WTC11 (cell line): ENCODE results near the gene NEUROG1. TPM values are rescaled to one million over a fixed set of nuclear protein-coding genes. Genes with fewer than 3 reads are reported as not detected.

Source experiments
- ATAC-seq: fragments of 200-7000 bp; cut with Tn5 transposase; 2 replicates; pipeline ENCODE4 v1.10.0; 2021; ENCODE audit warnings: mild to moderate bottlenecking, moderate library complexity
- CTCF ChIA-PET: fragments of 300-600 bp; sonication (Branson Sonifier 250); formaldehyde crosslinking; loops from one replicate; lab custom pipeline; 2021; ENCODE audit warnings: antibody characterized with exemption; lab: Charles Lee
- POLR2A ChIA-PET: fragments of 350-600 bp; sonication (Branson Sonifier 250); formaldehyde crosslinking; loops from one replicate; lab custom pipeline; 2021; ENCODE audit warnings: antibody characterized with exemption; lab: Charles Lee
- DNase-seq: peaks from one replicate; pipeline ENCODE4 v3.0.0; 2021; ENCODE audit warnings: low spot score
- H3K27ac Mint-ChIP-seq: 2 replicates; pipeline ENCODE4 v1.8.0; 2021; ENCODE audit warnings: mixed read lengths
- H3K27me3 Mint-ChIP-seq: 2 replicates; pipeline ENCODE4 v1.8.0; 2021; ENCODE audit warnings: low read depth, mild to moderate bottlenecking, moderate library complexity, mixed read lengths
- H3K36me3 Mint-ChIP-seq: 2 replicates; pipeline ENCODE4 v1.8.0; 2021; ENCODE audit warnings: mixed read lengths
- H3K4me1 Mint-ChIP-seq: 2 replicates; pipeline ENCODE4 v1.8.0; 2022; ENCODE audit warnings: mixed read lengths
- H3K4me3 Mint-ChIP-seq: 2 replicates; pipeline ENCODE4 v1.8.0; 2021; ENCODE audit warnings: mild to moderate bottlenecking, moderate library complexity, mixed read lengths
- H3K9me3 Mint-ChIP-seq: 2 replicates; pipeline ENCODE4 v1.8.0; 2021; ENCODE audit warnings: mixed read lengths
- ETV6 ChIP-seq: sonication (generic); formaldehyde crosslinking; IDR thresholded peaks from 2 replicates; pipeline ENCODE4 v1.8.1; 2022; ENCODE audit warnings: mild to moderate bottlenecking, missing genetic modification reagents
- HMGA2 ChIP-seq: fragments of 250-450 bp; sonication (Bioruptor Pico); IDR thresholded peaks from 2 replicates; pipeline ENCODE4 v1.4.0; 2021; ENCODE audit warnings: mild to moderate bottlenecking, moderate library complexity
- JAZF1 ChIP-seq: fragments of 250-450 bp; sonication (Bioruptor Pico); IDR thresholded peaks from 2 replicates; pipeline ENCODE4 v1.9.0; 2021; ENCODE audit warnings: moderate library complexity, mild to moderate bottlenecking, inconsistent platforms
- MXD4 ChIP-seq: fragments of 250-450 bp; sonication (Bioruptor Pico); IDR thresholded peaks from 2 replicates; pipeline ENCODE4 v1.8.0; 2021; ENCODE audit warnings: mild to moderate bottlenecking, moderate library complexity, borderline replicate concordance
- NR2C2 ChIP-seq: sonication (generic); formaldehyde crosslinking; IDR thresholded peaks from 2 replicates; pipeline ENCODE4 v1.8.0; 2022; ENCODE audit warnings: mild to moderate bottlenecking, missing genetic modification reagents
- RORB ChIP-seq: fragments of 250-450 bp; sonication (Bioruptor Pico); IDR thresholded peaks from 2 replicates; pipeline ENCODE4 v1.9.0; 2021; ENCODE audit warnings: mild to moderate bottlenecking
- ZNF219 ChIP-seq: sonication (generic); formaldehyde crosslinking; IDR thresholded peaks from 2 replicates; pipeline ENCODE4 v1.8.0; 2023; ENCODE audit warnings: missing genetic modification reagents, mild to moderate bottlenecking, borderline replicate concordance
- ZNF423 ChIP-seq: fragments of 250-450 bp; sonication (Bioruptor Pico); IDR thresholded peaks from 2 replicates; pipeline ENCODE4 v2.1.2; 2022; ENCODE audit warnings: mild to moderate bottlenecking, moderate library complexity
- total RNA-seq: library from RNA; stranded (reverse); gene quantifications from 3 replicates; pipeline ENCODE4 v1.2.3, GENCODE V29; 2021
- TF ChIP-seq, protein P1 (sequence below): sonication (generic); formaldehyde crosslinking; IDR thresholded peaks from 2 replicates; pipeline ENCODE4 v1.8.0; 2023; ENCODE audit warnings: mild to moderate bottlenecking, missing genetic modification reagents
- TF ChIP-seq, protein P2 (sequence below): fragments of 250-450 bp; sonication (Bioruptor Pico); IDR thresholded peaks from 2 replicates; pipeline ENCODE4 v1.9.0; 2021; ENCODE audit warnings: mild to moderate bottlenecking
- TF ChIP-seq, protein P3 (sequence below): sonication (generic); formaldehyde crosslinking; IDR thresholded peaks from 2 replicates; pipeline ENCODE4 v1.8.0; 2022; ENCODE audit warnings: mild to moderate bottlenecking, missing genetic modification reagents
- TF ChIP-seq, protein P4 (sequence below): sonication (generic); formaldehyde crosslinking; IDR thresholded peaks from 2 replicates; pipeline ENCODE4 v1.8.1; 2023; ENCODE audit warnings: mild to moderate bottlenecking, missing genetic modification reagents, borderline replicate concordance
- TF ChIP-seq, protein P5 (sequence below): fragments of 250-450 bp; sonication (Bioruptor Pico); IDR thresholded peaks from 2 replicates; pipeline ENCODE4 v2.1.2; 2022; ENCODE audit warnings: mild to moderate bottlenecking, moderate library complexity
- TF ChIP-seq, protein P6 (sequence below): sonication (generic); formaldehyde crosslinking; IDR thresholded peaks from 2 replicates; pipeline ENCODE4 v1.8.0; 2022; ENCODE audit warnings: mild to moderate bottlenecking, missing genetic modification reagents
- TF ChIP-seq, protein P7 (sequence below): sonication (generic); formaldehyde crosslinking; IDR thresholded peaks from 2 replicates; pipeline ENCODE4 v1.8.0; 2023; ENCODE audit warnings: missing genetic modification reagents

NEUROG1 gene
- total RNA-seq, 1 experiment from 2014 or later, result 0.13 TPM

DNA sequence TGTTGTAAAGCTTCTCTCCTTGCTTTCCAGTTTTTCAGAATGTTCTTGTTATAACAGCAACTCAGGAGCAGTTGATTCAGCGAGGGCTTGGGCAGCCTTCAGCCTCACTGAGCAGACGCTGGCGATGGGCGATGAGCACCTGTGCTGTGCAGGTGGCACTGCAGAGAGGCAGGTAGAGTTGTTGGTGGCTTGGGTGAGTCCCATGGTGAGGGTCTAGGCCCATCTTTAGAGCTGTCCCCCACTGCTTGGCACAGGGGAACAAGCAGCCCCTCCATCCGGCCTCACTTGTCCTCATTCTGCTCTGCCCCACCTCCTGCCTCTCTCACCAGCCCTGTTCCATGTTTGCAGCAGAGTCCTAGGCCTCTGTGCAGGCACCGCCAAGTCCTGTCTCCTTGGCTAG is 49.2 kb upstream of the NEUROG1 start:
- Mint-ChIP-seq H3K9me3 (no peaks in the 10 kb centered on the region), H3K27ac (no peak overlapping the region), H3K36me3 (no peaks in the 10 kb centered on the region), H3K27me3 (peaks cover 32% of the 10 kb centered on the region), H3K4me3 (no peak overlapping the region), H3K4me1 (no peaks in the 10 kb centered on the region)
- ChIA-PET POLR2A (no interaction called here), CTCF (no interaction called here)
- TF ChIP-seq ZNF219 (no peak), MXD4 (CRISPR knock-in tag) (no peak), ZNF423 (no peak)
- TF ChIP-seq, protein P1, sequence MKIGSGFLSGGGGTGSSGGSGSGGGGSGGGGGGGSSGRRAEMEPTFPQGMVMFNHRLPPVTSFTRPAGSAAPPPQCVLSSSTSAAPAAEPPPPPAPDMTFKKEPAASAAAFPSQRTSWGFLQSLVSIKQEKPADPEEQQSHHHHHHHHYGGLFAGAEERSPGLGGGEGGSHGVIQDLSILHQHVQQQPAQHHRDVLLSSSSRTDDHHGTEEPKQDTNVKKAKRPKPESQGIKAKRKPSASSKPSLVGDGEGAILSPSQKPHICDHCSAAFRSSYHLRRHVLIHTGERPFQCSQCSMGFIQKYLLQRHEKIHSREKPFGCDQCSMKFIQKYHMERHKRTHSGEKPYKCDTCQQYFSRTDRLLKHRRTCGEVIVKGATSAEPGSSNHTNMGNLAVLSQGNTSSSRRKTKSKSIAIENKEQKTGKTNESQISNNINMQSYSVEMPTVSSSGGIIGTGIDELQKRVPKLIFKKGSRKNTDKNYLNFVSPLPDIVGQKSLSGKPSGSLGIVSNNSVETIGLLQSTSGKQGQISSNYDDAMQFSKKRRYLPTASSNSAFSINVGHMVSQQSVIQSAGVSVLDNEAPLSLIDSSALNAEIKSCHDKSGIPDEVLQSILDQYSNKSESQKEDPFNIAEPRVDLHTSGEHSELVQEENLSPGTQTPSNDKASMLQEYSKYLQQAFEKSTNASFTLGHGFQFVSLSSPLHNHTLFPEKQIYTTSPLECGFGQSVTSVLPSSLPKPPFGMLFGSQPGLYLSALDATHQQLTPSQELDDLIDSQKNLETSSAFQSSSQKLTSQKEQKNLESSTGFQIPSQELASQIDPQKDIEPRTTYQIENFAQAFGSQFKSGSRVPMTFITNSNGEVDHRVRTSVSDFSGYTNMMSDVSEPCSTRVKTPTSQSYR (CRISPR knock-in tag), result no peak
- TF ChIP-seq, protein P2, sequence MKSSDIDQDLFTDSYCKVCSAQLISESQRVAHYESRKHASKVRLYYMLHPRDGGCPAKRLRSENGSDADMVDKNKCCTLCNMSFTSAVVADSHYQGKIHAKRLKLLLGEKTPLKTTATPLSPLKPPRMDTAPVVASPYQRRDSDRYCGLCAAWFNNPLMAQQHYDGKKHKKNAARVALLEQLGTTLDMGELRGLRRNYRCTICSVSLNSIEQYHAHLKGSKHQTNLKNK, result no peak
- TF ChIP-seq, protein P3, sequence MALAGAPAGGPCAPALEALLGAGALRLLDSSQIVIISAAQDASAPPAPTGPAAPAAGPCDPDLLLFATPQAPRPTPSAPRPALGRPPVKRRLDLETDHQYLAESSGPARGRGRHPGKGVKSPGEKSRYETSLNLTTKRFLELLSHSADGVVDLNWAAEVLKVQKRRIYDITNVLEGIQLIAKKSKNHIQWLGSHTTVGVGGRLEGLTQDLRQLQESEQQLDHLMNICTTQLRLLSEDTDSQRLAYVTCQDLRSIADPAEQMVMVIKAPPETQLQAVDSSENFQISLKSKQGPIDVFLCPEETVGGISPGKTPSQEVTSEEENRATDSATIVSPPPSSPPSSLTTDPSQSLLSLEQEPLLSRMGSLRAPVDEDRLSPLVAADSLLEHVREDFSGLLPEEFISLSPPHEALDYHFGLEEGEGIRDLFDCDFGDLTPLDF (CRISPR knock-in tag), result no peak
- TF ChIP-seq, protein P4, sequence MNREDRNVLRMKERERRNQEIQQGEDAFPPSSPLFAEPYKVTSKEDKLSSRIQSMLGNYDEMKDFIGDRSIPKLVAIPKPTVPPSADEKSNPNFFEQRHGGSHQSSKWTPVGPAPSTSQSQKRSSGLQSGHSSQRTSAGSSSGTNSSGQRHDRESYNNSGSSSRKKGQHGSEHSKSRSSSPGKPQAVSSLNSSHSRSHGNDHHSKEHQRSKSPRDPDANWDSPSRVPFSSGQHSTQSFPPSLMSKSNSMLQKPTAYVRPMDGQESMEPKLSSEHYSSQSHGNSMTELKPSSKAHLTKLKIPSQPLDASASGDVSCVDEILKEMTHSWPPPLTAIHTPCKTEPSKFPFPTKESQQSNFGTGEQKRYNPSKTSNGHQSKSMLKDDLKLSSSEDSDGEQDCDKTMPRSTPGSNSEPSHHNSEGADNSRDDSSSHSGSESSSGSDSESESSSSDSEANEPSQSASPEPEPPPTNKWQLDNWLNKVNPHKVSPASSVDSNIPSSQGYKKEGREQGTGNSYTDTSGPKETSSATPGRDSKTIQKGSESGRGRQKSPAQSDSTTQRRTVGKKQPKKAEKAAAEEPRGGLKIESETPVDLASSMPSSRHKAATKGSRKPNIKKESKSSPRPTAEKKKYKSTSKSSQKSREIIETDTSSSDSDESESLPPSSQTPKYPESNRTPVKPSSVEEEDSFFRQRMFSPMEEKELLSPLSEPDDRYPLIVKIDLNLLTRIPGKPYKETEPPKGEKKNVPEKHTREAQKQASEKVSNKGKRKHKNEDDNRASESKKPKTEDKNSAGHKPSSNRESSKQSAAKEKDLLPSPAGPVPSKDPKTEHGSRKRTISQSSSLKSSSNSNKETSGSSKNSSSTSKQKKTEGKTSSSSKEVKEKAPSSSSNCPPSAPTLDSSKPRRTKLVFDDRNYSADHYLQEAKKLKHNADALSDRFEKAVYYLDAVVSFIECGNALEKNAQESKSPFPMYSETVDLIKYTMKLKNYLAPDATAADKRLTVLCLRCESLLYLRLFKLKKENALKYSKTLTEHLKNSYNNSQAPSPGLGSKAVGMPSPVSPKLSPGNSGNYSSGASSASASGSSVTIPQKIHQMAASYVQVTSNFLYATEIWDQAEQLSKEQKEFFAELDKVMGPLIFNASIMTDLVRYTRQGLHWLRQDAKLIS (CRISPR knock-in tag), result no peak
- no peak for DNase-seq
- ATAC-seq, result no peak

DNA sequence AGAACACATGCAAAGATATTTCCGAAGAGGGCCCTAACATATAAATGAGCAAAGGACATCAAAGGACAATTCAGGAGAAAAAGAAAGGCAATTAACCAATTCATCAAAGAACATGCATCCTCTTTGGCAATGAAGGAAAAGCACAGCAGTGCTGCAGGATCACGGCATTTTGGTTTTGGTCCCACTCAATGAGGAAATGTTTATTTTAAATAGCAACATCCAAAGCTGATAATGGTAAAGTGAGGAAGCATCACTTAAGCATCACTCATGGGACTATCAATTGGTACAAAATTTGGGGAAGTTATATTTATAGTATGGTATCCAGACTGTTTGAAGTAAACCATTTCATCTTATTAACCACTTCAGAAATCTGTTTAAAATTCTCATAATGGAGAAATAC is 48.5 kb upstream of the NEUROG1 start:
- ATAC-seq (no peak), DNase-seq (no peak)
- Mint-ChIP-seq H3K27me3 (peaks cover 38% of the 10 kb centered on the region), H3K36me3 (no peaks in the 10 kb centered on the region), H3K4me3 (no peak overlapping the region), H3K4me1 (no peaks in the 10 kb centered on the region), H3K27ac (no peak overlapping the region), H3K9me3 (no peaks in the 10 kb centered on the region)
- TF ChIP-seq, protein P4 (CRISPR knock-in tag), result no peak
- no peak for TF ChIP-seq RORB
- TF ChIP-seq ETV6 (CRISPR knock-in tag), result no peak
- TF ChIP-seq, protein P5, sequence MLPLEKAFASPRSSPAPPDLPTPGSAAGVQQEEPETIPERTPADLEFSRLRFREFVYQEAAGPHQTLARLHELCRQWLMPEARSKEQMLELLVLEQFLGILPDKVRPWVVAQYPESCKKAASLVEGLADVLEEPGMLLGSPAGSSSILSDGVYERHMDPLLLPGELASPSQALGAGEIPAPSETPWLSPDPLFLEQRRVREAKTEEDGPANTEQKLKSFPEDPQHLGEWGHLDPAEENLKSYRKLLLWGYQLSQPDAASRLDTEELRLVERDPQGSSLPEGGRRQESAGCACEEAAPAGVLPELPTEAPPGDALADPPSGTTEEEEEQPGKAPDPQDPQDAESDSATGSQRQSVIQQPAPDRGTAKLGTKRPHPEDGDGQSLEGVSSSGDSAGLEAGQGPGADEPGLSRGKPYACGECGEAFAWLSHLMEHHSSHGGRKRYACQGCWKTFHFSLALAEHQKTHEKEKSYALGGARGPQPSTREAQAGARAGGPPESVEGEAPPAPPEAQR, result no peak
- TF ChIP-seq JAZF1 (CRISPR knock-in tag), result no peak
- no peak for TF ChIP-seq NR2C2
- TF ChIP-seq, protein P6, sequence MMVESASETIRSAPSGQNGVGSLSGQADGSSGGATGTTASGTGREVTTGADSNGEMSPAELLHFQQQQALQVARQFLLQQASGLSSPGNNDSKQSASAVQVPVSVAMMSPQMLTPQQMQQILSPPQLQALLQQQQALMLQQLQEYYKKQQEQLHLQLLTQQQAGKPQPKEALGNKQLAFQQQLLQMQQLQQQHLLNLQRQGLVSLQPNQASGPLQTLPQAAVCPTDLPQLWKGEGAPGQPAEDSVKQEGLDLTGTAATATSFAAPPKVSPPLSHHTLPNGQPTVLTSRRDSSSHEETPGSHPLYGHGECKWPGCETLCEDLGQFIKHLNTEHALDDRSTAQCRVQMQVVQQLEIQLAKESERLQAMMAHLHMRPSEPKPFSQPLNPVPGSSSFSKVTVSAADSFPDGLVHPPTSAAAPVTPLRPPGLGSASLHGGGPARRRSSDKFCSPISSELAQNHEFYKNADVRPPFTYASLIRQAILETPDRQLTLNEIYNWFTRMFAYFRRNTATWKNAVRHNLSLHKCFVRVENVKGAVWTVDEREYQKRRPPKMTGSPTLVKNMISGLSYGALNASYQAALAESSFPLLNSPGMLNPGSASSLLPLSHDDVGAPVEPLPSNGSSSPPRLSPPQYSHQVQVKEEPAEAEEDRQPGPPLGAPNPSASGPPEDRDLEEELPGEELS (CRISPR knock-in tag), result no peak
- TF ChIP-seq, protein P7, sequence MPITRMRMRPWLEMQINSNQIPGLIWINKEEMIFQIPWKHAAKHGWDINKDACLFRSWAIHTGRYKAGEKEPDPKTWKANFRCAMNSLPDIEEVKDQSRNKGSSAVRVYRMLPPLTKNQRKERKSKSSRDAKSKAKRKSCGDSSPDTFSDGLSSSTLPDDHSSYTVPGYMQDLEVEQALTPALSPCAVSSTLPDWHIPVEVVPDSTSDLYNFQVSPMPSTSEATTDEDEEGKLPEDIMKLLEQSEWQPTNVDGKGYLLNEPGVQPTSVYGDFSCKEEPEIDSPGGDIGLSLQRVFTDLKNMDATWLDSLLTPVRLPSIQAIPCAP (CRISPR knock-in tag), result no peak
- no peak for TF ChIP-seq HMGA2
- POLR2A ChIA-PET, result no interaction called here
- CTCF ChIA-PET, result interaction anchor here (1.3 kb wide), 1 partner anchor 18 kb away, joined by 4 read pairs; no protein-coding TSS in a partner anchor
